GM18511 (cell line): ENCODE results near the gene AGL.
"Not testable (repeated sequence)": the region's sequence is repeated elsewhere in the genome, so short reads cannot be mapped to it uniquely, and the experiment has no call there.

ENCODE experiments used
- ATAC-seq: cut with Tn5 transposase; IDR thresholded peaks from one replicate; pipeline ENCODE4 v1.9.1; 2021; ENCODE audit warnings: mild to moderate bottlenecking, moderate library complexity; ENCODE audit not compliant: unreplicated experiment

AGL gene

DNA sequence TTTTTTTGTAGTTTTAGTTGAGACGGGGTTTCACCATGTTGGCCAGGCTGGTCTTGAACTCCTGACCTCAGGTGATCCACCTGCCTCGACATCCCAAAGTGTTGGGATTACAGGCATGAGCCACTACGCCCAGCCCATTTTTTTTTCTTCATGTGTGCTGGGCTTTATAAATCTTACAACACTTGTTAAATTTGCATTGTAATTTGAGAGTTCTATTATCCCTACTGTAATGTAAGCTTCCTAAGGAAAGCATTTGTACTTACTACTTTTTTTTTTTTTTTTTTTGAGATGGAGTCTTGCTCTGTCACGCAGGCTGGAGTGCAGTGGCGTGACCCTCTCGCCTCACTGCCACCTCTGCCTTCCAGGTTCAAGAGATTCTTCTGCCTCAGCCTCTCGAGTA lies 121.9 kb downstream of the AGL start:
- ATAC-seq = not testable (repeated sequence)
